ENCODE measurements around the gene CD3D.

- TF ChIP-seq CTCF (IDR thresholded peaks at IDR 0.05; ENCODE audit: poor library complexity, severe bottlenecking) (no peak), EP300 (conservative IDR thresholded peaks at IDR 0.05; ENCODE audit: poor library complexity, severe bottlenecking) (no peak)
Observed at GRCh38 chr11:118334745-118335144, 7.8 kb downstream of the CD3D start.
